Peyer's patch (tissue), 4 donors: ENCODE data around the gene PEX11G. TPM values are rescaled to one million over a fixed set of nuclear protein-coding genes. Genes with fewer than 3 reads are reported as not detected.
A peak's percentile ranks its signal among the peaks of the same experiment; 100 is the strongest.

Source experiments
- DNase-seq, 3 donors: peaks; one replicate each; pipeline ENCODE4 v3.0.0-alpha.2; 2017 to 2019
- H3K27ac ChIP-seq, 4 donors: fragments of 200-600 bp; sonication (generic); one replicate each; pipeline ENCODE4 v1.5.1; 2016 to 2019
- H3K27me3 ChIP-seq, 2 donors: fragments of 200-600 bp; sonication (generic); one replicate each; pipeline ENCODE4 v1.5.1; 2019
- H3K36me3 ChIP-seq, 3 donors: fragments of 200-600 bp; sonication (generic); one replicate each; pipeline ENCODE4 v1.5.1; 2016 to 2019
- H3K4me1 ChIP-seq, 4 donors: fragments of 200-600 bp; sonication (generic); one replicate each; pipeline ENCODE4 v1.5.1; 2016 to 2019
- H3K4me3 ChIP-seq, 4 donors: fragments of 200-600 bp; sonication (generic); 1 replicate in 3 of 4; 2 replicates in 1 of 4; pipeline ENCODE4 v1.5.1; 2016 to 2019; ENCODE audit warnings: mild to moderate bottlenecking in 1 of 4
- H3K9me3 ChIP-seq, 4 donors: fragments of 200-600 bp; sonication (generic); one replicate each; pipeline ENCODE4 v1.5.1; 2016 to 2019; ENCODE audit warnings: mild to moderate bottlenecking in 1 of 4
- POLR2A ChIP-seq, 2 donors: fragments of 450-650 bp; IDR thresholded peaks; one replicate each; pipeline ENCODE4 v1.5.1; 2017; ENCODE audit warnings: antibody characterized with exemption in 2 of 2, mild to moderate bottlenecking in 2 of 2, moderate library complexity in 2 of 2
- total RNA-seq, 4 donors: library from RNA; depleted of rRNA; stranded (reverse); fragments of >200 nt; gene quantifications; one replicate each; pipeline ENCODE4 v1.1.0, GENCODE V29; 2016
- TF ChIP-seq, protein P1 (sequence below), 6 experiments: fragments of 450-650 bp in 4 of 6; fragments of 200-600 bp in 2 of 6; sonication (generic) in 1 of 6; IDR thresholded peaks; one replicate each; pipeline ENCODE4 v1.5.1; 2017 to 2019; ENCODE audit warnings: antibody characterized with exemption in 6 of 6, mild to moderate bottlenecking in 3 of 6, moderate library complexity in 1 of 6

PEX11G gene
- total RNA-seq, 4 donors from 2014 or later, result 8.2 to 14.3 (median 10.3) TPM; not detected in 1

DNA sequence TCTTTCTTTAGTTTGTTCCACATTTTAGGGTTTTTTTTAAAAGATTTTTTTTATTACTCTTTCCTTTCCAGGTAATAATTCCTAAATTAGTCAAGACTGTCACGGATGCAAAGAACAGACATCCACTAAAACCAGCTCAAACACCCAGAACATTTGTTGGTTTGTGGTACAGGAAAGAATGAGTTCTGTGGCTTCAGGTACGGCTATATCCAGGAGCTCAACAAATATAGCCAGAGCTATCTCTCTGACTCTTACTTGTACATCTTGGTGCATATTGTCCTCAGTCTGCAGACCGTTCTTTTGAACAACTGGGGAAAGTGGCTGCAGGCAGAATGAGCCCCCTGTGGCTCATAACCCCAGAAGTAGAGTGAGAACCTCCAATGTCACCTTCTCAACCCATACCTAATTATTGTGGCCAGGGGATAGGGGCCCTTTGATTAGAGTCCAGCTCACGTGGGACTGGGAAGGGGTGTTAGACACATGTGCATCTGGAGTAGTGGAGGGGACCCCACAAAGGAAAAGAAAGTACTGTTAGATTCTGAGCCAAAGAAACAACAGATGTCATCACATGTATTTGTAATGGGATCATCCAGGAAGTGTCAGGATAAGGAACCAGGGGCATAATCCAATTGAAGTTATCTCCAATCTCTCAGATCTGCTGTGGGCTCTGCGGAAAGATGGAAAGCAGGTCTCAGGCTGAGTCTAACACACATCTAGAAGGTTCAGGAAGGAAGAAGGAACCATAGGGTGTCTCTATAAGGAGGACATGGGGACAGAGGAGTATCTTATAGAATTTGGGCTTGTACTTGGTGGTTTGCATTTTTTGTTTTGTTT is 25.2 kb upstream of the PEX11G start:
- no peaks in the 10 kb centered on the region for H3K9me3 ChIP-seq
- DNase-seq, result no peak
- H3K27ac ChIP-seq, result peak overlapping the region in 3 of 4 donors; percentile 68 to 91 (median 87)
- no peak overlapping the region for H3K4me3 ChIP-seq
- TF ChIP-seq POLR2A (IDR thresholded peaks at IDR 0.05), result no peak
- H3K36me3 ChIP-seq, result no peaks in the 10 kb centered on the region
- no peaks in the 10 kb centered on the region for H3K27me3 ChIP-seq
- H3K4me1 ChIP-seq, result peaks cover 0 to 10% (median 5%) of the 10 kb centered on the region in 4 donors

DNA sequence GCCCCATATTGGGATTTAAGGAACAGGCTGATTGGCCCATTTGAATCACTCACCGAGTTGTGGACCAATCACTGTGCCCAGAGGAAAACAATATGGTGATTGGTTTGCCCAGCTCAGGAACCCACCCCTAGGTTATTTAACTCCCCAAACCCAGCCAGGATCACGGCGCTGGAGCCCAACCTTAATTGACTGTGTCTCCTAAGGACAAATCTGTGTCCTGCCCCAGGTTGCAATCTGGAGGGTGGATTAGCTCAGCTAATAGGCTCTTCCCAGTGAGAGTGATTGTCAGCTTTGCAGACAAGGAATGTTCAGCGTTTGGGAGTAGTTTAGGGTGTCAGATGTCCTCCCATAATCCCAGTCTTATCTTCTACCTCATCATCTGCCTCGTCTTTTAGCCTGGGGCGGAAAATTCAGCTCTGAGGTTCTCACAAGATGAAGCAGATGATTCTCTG is 23.6 kb upstream of the PEX11G start:
- H3K27me3 ChIP-seq, result no peaks in the 10 kb centered on the region
- H3K9me3 ChIP-seq, result no peaks in the 10 kb centered on the region
- H3K4me1 ChIP-seq, result peaks cover 0 to 10% (median 5%) of the 10 kb centered on the region in 4 donors
- H3K4me3 ChIP-seq, result no peak overlapping the region
- H3K27ac ChIP-seq, result no peak overlapping the region
- TF ChIP-seq, protein P1, sequence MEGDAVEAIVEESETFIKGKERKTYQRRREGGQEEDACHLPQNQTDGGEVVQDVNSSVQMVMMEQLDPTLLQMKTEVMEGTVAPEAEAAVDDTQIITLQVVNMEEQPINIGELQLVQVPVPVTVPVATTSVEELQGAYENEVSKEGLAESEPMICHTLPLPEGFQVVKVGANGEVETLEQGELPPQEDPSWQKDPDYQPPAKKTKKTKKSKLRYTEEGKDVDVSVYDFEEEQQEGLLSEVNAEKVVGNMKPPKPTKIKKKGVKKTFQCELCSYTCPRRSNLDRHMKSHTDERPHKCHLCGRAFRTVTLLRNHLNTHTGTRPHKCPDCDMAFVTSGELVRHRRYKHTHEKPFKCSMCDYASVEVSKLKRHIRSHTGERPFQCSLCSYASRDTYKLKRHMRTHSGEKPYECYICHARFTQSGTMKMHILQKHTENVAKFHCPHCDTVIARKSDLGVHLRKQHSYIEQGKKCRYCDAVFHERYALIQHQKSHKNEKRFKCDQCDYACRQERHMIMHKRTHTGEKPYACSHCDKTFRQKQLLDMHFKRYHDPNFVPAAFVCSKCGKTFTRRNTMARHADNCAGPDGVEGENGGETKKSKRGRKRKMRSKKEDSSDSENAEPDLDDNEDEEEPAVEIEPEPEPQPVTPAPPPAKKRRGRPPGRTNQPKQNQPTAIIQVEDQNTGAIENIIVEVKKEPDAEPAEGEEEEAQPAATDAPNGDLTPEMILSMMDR (IDR thresholded peaks at IDR 0.05), result no peak
- TF ChIP-seq POLR2A (IDR thresholded peaks at IDR 0.05), result no peak
- DNase-seq, result no peak
- no peaks in the 10 kb centered on the region for H3K36me3 ChIP-seq

DNA sequence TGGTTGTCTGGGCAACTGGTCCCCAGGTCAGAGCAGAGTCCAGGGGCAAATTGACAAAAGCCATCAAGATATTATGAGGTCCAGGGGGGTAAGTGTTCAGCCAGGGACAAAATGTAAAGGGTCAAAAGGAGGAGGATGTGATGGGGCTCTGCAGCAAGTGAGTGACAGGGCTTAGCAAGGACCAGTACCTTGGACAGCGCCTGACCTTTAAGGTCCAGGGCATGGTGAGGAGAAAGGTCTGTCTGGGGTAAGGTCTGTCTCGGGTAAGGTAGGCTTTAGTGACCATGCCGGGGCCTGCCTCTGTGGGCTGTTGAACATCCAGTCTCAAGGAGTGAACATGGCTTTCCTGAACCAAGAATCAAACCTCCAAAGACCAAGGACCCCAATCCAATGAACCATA is 20.8 kb upstream of the PEX11G start:
- DNase-seq, result no peak
- no peak overlapping the region for H3K27ac ChIP-seq
- TF ChIP-seq, protein P1 (IDR thresholded peaks at IDR 0.05), result no peak
- no peak for TF ChIP-seq POLR2A (IDR thresholded peaks at IDR 0.05)
- H3K9me3 ChIP-seq, result no peaks in the 10 kb centered on the region
- no peaks in the 10 kb centered on the region for H3K36me3 ChIP-seq
- no peak overlapping the region for H3K4me3 ChIP-seq
- H3K27me3 ChIP-seq, result no peaks in the 10 kb centered on the region
- peaks cover 0 to 14% (median 5%) of the 10 kb centered on the region in 4 donors for H3K4me1 ChIP-seq

DNA sequence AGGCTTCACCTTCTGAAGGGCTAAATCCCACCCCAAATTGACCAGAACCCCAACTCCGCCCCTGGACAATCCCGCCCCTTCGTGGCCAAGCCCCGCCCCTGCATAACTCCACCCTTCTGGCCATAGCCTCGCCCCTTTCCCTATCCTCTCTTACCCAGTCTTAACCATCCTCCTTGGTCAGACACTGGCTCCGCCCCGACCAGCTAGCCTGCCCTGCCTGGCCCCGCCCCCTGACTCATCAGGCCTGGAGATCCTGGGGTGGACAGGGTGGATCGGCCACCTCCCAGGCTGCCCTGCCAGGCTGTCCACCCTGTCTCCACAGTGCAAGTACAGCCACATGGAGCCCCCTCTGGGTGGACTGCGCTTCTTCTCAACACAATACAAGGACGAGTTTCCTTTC is 19.0 kb upstream of the PEX11G start:
- TF ChIP-seq, protein P1 (IDR thresholded peaks at IDR 0.05), result no peak
- no peak for TF ChIP-seq POLR2A (IDR thresholded peaks at IDR 0.05)
- Histone ChIP-seq H3K27ac (no peak overlapping the region), H3K4me1 (peaks cover 0 to 14% (median 5%) of the 10 kb centered on the region in 4 donors), H3K9me3 (no peaks in the 10 kb centered on the region), H3K36me3 (no peaks in the 10 kb centered on the region), H3K27me3 (no peaks in the 10 kb centered on the region), H3K4me3 (no peak overlapping the region)
- peak; percentile 34 to 92 (median 88) for DNase-seq

DNA sequence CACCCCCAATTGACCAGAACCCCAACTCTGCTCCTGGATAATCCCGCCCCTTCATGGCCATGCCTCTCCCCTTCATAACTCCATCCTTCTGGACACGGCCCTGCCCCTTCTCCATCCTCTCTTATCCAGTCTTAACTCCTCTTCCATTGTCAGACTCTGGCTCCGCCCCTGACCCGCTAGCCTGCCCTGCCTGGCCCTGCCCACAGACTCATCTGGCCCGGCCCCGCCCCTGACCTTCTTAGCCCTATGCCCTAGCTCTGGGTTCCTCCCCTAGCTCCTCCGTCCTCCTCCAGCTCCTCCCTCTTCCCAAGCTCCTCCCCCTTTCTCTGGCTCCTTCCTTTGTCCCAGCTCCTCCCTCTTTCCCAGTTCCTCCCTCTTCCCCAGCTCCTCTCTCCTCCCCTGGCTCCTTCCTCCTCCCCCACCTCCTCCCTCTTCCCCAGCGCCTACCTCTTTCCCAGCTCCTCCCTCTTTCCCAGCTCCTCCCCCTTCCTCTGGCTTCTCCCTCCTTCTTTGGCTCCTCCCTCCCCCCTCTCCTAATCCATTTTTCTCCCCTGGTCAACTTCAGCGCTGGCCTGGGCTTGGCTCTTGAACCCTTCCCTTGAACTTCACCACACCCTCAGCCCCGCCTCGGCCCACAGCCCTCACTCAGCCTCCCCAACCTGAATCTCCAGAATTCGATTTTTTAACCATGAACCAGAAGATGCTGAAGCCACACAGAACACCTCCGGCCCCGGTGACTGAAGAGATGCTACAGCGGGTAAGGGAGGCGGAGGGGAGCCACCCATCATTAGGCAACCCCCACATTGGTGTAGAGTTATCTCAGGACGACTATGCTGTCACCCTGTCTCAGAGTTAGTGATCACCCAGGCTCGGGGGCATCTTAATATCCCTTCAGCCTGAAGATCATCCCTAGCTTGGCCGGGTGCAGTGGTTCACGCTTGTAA is 17.8 kb upstream of the PEX11G start:
- H3K36me3 ChIP-seq, result no peaks in the 10 kb centered on the region
- H3K4me1 ChIP-seq, result peaks cover 0 to 14% (median 5%) of the 10 kb centered on the region in 4 donors
- no peaks in the 10 kb centered on the region for H3K27me3 ChIP-seq
- no peaks in the 10 kb centered on the region for H3K9me3 ChIP-seq
- peak overlapping the region in 1 of 4 donors; percentile 48 for H3K4me3 ChIP-seq
- DNase-seq, result peak; percentile 47 to 95 (median 95)
- peak overlapping the region in 2 of 4 donors; percentile 38 to 51 for H3K27ac ChIP-seq
- TF ChIP-seq POLR2A (IDR thresholded peaks at IDR 0.05), result no peak
- TF ChIP-seq, protein P1 (IDR thresholded peaks at IDR 0.05), result no peak
